C1 segment of cervical spinal cord (tissue), 14 donors: ENCODE measurements around the gene OMD.
"Not testable (repeated sequence)": the region's sequence is repeated elsewhere in the genome, so short reads cannot be mapped to it uniquely, and the experiment has no call there.

Experiments
- DNase-seq, 14 donors: peaks; one replicate each; lab custom pipeline; 2025; lab: John Stamatoyannopoulos, UW

The OMD gene

GRCh38 chr9:92411157-92411556, 13.1 kb downstream of the OMD start:
- not testable (repeated sequence) for DNase-seq

- no peak for DNase-seq
Measured at GRCh38 chr9:92408747-92409478, 15.4 kb downstream of the OMD start.

- DNase-seq, result no peak
Measured at GRCh38 chr9:92407818-92408217, 16.5 kb downstream of the OMD start.

- peak in 10 of 14 donors; percentile 1 to 56 (median 8) for DNase-seq
Measured at GRCh38 chr9:92406477-92406876, 17.8 kb downstream of the OMD start.

- no peak for DNase-seq
Measured at GRCh38 chr9:92405818-92406217, 18.5 kb downstream of the OMD start.

GRCh38 chr9:92404042-92404836, 20.0 kb downstream of the OMD start, which contains the start of gene OGN:
OGN (minus strand) TSS chr9:92404578; CDS start chr9:92403407, 1,171 bp downstream.
- no peak for DNase-seq

- no peak for DNase-seq
Measured at GRCh38 chr9:92402826-92403745, 21.2 kb downstream of the OMD start.

GRCh38 chr9:92402360-92402759, 21.9 kb downstream of the OMD start:
- no peak for DNase-seq

GRCh38 chr9:92397853-92398252, 26.4 kb downstream of the OMD start:
- DNase-seq, result no peak

GRCh38 chr9:92395617-92396016, 28.7 kb downstream of the OMD start:
- no peak for DNase-seq

- no peak for DNase-seq
Measured at GRCh38 chr9:92393686-92394085, 30.6 kb downstream of the OMD start.

GRCh38 chr9:92392690-92393089, 31.6 kb downstream of the OMD start:
- DNase-seq, result no peak

GRCh38 chr9:92385953-92386352, 38.3 kb downstream of the OMD start:
- DNase-seq, result no peak

GRCh38 chr9:92385477-92385876, 38.8 kb downstream of the OMD start:
- no peak for DNase-seq

- DNase-seq, result no peak
Measured at GRCh38 chr9:92385001-92385400, 39.3 kb downstream of the OMD start.

GRCh38 chr9:92384375-92384774, 39.9 kb downstream of the OMD start:
- DNase-seq, result no peak

- no peak for DNase-seq
Measured at GRCh38 chr9:92381775-92382174, 42.5 kb downstream of the OMD start.

- no peak for DNase-seq
Measured at GRCh38 chr9:92380603-92381002, 43.7 kb downstream of the OMD start.

- DNase-seq, result no peak
Measured at GRCh38 chr9:92378865-92379560, 45.3 kb downstream of the OMD start.

GRCh38 chr9:92377876-92378275, 46.4 kb downstream of the OMD start:
- no peak for DNase-seq

- no peak for DNase-seq
Measured at GRCh38 chr9:92373167-92373566, 51.1 kb downstream of the OMD start.
